ENCODE data around the gene STAP2.

The STAP2 gene

DNA sequence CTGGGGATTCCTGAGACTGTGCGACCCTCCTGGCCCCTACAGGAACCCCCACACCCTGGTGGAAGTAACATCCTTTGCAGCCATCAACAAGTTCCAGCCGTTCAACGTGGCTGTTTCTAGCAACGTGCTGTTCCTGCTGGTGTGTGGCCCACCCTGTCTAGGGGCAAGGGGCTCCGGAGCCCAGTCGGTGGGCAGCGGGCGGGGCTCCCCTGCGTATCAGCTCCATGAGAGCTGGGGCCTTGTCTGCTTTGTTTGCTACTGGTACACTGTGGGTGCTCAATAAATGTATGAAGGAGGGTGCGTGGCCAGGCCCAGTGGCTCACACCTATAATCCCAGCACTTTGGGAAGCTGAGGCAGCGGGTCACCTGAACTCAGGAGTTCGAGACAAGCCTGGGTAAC, 15.7 kb upstream of the STAP2 start:
- H2BK5ac ChIP-seq (ENCODE audit: low read depth, low read length, poor library complexity, severe bottlenecking), result no peak overlapping the region
- H3K27me3 ChIP-seq (ENCODE audit: control insufficient read depth in 1 of 2, insufficient read depth in 1 of 2, low read length in 2 of 2), result no peaks in the 10 kb centered on the region
- H3K4ac ChIP-seq (ENCODE audit: low read depth in 1 of 2, low read length in 2 of 2), result no peak overlapping the region
- no peak overlapping the region for H2AK5ac ChIP-seq (ENCODE audit: low read length, severe bottlenecking)
- H3K4me3 ChIP-seq (ENCODE audit: insufficient read depth in 1 of 2, low read depth in 1 of 2, low read length in 2 of 2), result no peak overlapping the region
- H3K36me3 ChIP-seq (ENCODE audit: control insufficient read depth in 1 of 2, insufficient read depth in 2 of 2, low read depth in 1 of 2, low read length in 2 of 2), result peaks cover 23 to 59% of the 10 kb centered on the region in 2 experiments
- H4K8ac ChIP-seq (ENCODE audit: low read length), result no peak overlapping the region
- H3K4me1 ChIP-seq (ENCODE audit: control insufficient read depth, insufficient read depth, low read depth, low read length), result peaks cover 5% of the 10 kb centered on the region
- no peak overlapping the region for H3K27ac ChIP-seq (ENCODE audit: low read length, poor library complexity, severe bottlenecking)
- H2AFZ ChIP-seq (ENCODE audit: low read depth, low read length), result no peak overlapping the region
- DNase-seq, result no peak
- no peak overlapping the region for H3K14ac ChIP-seq (ENCODE audit: low read length in 2 of 2)
- H3K23ac ChIP-seq (ENCODE audit: low read length in 2 of 2), result no peak overlapping the region
- 93% methylated on average over 12 of the region's 12 CpGs for WGBS
- H2BK120ac ChIP-seq (ENCODE audit: low read depth, low read length), result no peak overlapping the region
- no peak overlapping the region for H2BK15ac ChIP-seq (ENCODE audit: low read depth, poor library complexity, severe bottlenecking)
- H3K9me3 ChIP-seq (ENCODE audit: control insufficient read depth, low read length), result no peaks in the 10 kb centered on the region
- H3K79me1 ChIP-seq (replicated peaks; ENCODE audit: low read length, poor library complexity, severe bottlenecking), result peaks cover 4% of the 10 kb centered on the region
- no peak overlapping the region for H3K4me2 ChIP-seq (ENCODE audit: low read length, poor library complexity, severe bottlenecking)
- H2BK12ac ChIP-seq (ENCODE audit: low read length in 2 of 2), result no peak overlapping the region
- no peak overlapping the region for H3K18ac ChIP-seq (ENCODE audit: low read depth in 1 of 2, low read length in 2 of 2)
- no peak overlapping the region for H4K91ac ChIP-seq (ENCODE audit: low read length)
- no peak overlapping the region for H3K9ac ChIP-seq (ENCODE audit: low read length)

DNA sequence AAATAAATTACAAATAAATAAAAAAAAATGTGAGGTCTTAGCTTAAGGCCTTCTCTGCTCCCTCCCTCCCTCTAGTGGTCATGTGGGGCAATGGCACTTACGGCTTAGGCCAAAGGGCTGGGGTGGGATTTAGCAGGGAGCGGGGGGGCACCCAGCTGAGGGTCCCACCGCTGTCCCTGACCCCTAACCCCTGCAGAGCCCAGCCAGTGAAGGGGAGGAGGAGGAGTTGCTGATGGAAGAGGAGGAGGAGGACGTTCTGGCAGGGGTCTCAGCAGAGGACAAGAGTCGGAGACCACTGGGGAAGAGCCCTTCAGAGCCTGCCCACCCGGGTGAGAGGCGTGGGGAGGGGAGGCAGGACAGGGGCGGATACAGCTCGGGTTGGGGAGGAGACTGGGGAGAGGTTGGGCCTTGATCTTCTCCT, 14.1 kb upstream of the STAP2 start:
- Histone ChIP-seq H3K18ac (ENCODE audit: low read depth in 1 of 2, low read length in 2 of 2) (no peak overlapping the region), H3K27ac (ENCODE audit: low read length, poor library complexity, severe bottlenecking) (no peak overlapping the region), H3K14ac (ENCODE audit: low read length in 2 of 2) (no peak overlapping the region), H3K27me3 (ENCODE audit: control insufficient read depth in 1 of 2, insufficient read depth in 1 of 2, low read length in 2 of 2) (no peaks in the 10 kb centered on the region), H2BK5ac (ENCODE audit: low read depth, low read length, poor library complexity, severe bottlenecking) (no peak overlapping the region), H3K36me3 (ENCODE audit: control insufficient read depth in 1 of 2, insufficient read depth in 2 of 2, low read depth in 1 of 2, low read length in 2 of 2) (peaks cover 9 to 45% of the 10 kb centered on the region in 2 experiments), H3K9me3 (ENCODE audit: control insufficient read depth, low read length) (no peaks in the 10 kb centered on the region), H3K4me1 (ENCODE audit: control insufficient read depth, insufficient read depth, low read depth, low read length) (no peaks in the 10 kb centered on the region), H2BK120ac (ENCODE audit: low read depth, low read length) (no peak overlapping the region), H2AFZ (ENCODE audit: low read depth, low read length) (no peak overlapping the region), H3K4ac (ENCODE audit: low read depth in 1 of 2, low read length in 2 of 2) (no peak overlapping the region), H4K91ac (ENCODE audit: low read length) (no peak overlapping the region), H3K4me3 (ENCODE audit: insufficient read depth in 1 of 2, low read depth in 1 of 2, low read length in 2 of 2) (no peak overlapping the region), H3K4me2 (ENCODE audit: low read length, poor library complexity, severe bottlenecking) (no peak overlapping the region), H4K8ac (ENCODE audit: low read length) (peak overlapping the region; percentile 5), H2BK15ac (ENCODE audit: low read depth, poor library complexity, severe bottlenecking) (no peak overlapping the region), H2BK12ac (ENCODE audit: low read length in 2 of 2) (no peak overlapping the region), H3K9ac (ENCODE audit: low read length) (no peak overlapping the region), H3K79me1 (replicated peaks; ENCODE audit: low read length, poor library complexity, severe bottlenecking) (peaks cover 4% of the 10 kb centered on the region), H3K23ac (ENCODE audit: low read length in 2 of 2) (no peak overlapping the region), H2AK5ac (ENCODE audit: low read length, severe bottlenecking) (peak overlapping the region; percentile 9)
- 35% methylated on average over 9 of the region's 9 CpGs for WGBS
- DNase-seq, result peak; percentile 73

DNA sequence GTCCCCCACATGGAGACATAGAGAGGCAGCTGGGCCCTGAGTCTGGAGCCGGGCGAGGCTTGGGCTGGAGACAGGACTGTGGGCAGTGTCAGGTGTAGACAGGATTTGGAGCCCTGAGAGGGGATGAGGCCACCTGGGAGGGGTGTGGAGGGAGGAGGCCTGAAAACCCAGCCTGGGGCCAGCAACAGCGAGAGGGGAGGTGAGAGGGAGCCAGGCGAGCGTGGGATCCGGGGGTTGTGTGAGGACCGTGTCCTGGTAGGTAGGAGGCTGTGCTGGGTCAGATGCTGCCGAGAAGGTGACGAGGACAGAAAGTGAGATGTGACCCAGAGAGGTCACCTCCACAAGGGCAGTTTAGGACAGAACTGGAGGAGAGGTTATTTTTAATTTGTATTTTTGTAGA, 12.1 kb upstream of the STAP2 start:
- H4K8ac ChIP-seq (ENCODE audit: low read length), result no peak overlapping the region
- no peak overlapping the region for H3K27ac ChIP-seq (ENCODE audit: low read length, poor library complexity, severe bottlenecking)
- WGBS, result 95% methylated on average over 9 of the region's 9 CpGs
- H3K4me2 ChIP-seq (ENCODE audit: low read length, poor library complexity, severe bottlenecking), result no peak overlapping the region
- H2BK15ac ChIP-seq (ENCODE audit: low read depth, poor library complexity, severe bottlenecking), result no peak overlapping the region
- no peak overlapping the region for H3K23ac ChIP-seq (ENCODE audit: low read length in 2 of 2)
- peaks cover 4% of the 10 kb centered on the region for H3K79me1 ChIP-seq (replicated peaks; ENCODE audit: low read length, poor library complexity, severe bottlenecking)
- H2BK12ac ChIP-seq (ENCODE audit: low read length in 2 of 2), result no peak overlapping the region
- H4K91ac ChIP-seq (ENCODE audit: low read length), result no peak overlapping the region
- DNase-seq, result no peak
- no peak overlapping the region for H3K4me3 ChIP-seq (ENCODE audit: insufficient read depth in 1 of 2, low read depth in 1 of 2, low read length in 2 of 2)
- no peaks in the 10 kb centered on the region for H3K9me3 ChIP-seq (ENCODE audit: control insufficient read depth, low read length)
- peaks cover 7 to 32% of the 10 kb centered on the region in 2 experiments for H3K36me3 ChIP-seq (ENCODE audit: control insufficient read depth in 1 of 2, insufficient read depth in 2 of 2, low read depth in 1 of 2, low read length in 2 of 2)
- no peaks in the 10 kb centered on the region for H3K27me3 ChIP-seq (ENCODE audit: control insufficient read depth in 1 of 2, insufficient read depth in 1 of 2, low read length in 2 of 2)
- H3K9ac ChIP-seq (ENCODE audit: low read length), result no peak overlapping the region
- H2AK5ac ChIP-seq (ENCODE audit: low read length, severe bottlenecking), result no peak overlapping the region
- no peak overlapping the region for H3K4ac ChIP-seq (ENCODE audit: low read depth in 1 of 2, low read length in 2 of 2)
- H3K18ac ChIP-seq (ENCODE audit: low read depth in 1 of 2, low read length in 2 of 2), result no peak overlapping the region
- H3K4me1 ChIP-seq (ENCODE audit: control insufficient read depth, insufficient read depth, low read depth, low read length), result no peaks in the 10 kb centered on the region
- H3K14ac ChIP-seq (ENCODE audit: low read length in 2 of 2), result no peak overlapping the region
- H2BK120ac ChIP-seq (ENCODE audit: low read depth, low read length), result no peak overlapping the region
- H2AFZ ChIP-seq (ENCODE audit: low read depth, low read length), result no peak overlapping the region
- no peak overlapping the region for H2BK5ac ChIP-seq (ENCODE audit: low read depth, low read length, poor library complexity, severe bottlenecking)

DNA sequence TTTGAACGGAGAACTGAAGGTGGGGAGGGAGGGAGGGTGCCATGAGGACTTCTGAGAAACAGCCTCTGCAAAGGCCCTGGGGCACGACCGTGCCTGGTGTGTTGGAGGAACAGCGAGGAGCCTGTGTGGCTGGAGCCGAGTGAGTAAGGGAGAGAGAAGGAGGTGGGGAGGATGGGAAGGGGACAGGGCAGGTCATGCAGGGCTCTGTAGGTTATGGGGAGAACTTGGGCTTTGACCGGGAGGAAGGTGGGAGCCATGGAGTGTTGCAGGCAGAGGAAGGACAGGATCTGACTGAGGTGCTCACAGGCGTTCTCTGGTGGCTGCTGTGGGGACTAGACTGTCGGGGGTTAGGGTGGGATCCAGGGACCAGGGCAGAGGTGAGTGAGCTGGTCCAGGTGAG, 11.5 kb upstream of the STAP2 start:
- WGBS, result 94% methylated on average over 8 of the region's 8 CpGs
- Histone ChIP-seq H3K27ac (ENCODE audit: low read length, poor library complexity, severe bottlenecking) (no peak overlapping the region), H3K36me3 (ENCODE audit: control insufficient read depth in 1 of 2, insufficient read depth in 2 of 2, low read depth in 1 of 2, low read length in 2 of 2) (peaks cover 7 to 35% of the 10 kb centered on the region in 2 experiments), H3K4me3 (ENCODE audit: insufficient read depth in 1 of 2, low read depth in 1 of 2, low read length in 2 of 2) (no peak overlapping the region), H3K79me1 (replicated peaks; ENCODE audit: low read length, poor library complexity, severe bottlenecking) (peaks cover 6% of the 10 kb centered on the region), H3K9ac (ENCODE audit: low read length) (no peak overlapping the region), H3K23ac (ENCODE audit: low read length in 2 of 2) (no peak overlapping the region), H2AK5ac (ENCODE audit: low read length, severe bottlenecking) (no peak overlapping the region), H3K4me1 (ENCODE audit: control insufficient read depth, insufficient read depth, low read depth, low read length) (no peaks in the 10 kb centered on the region), H2BK15ac (ENCODE audit: low read depth, poor library complexity, severe bottlenecking) (no peak overlapping the region), H3K4ac (ENCODE audit: low read depth in 1 of 2, low read length in 2 of 2) (no peak overlapping the region), H2BK120ac (ENCODE audit: low read depth, low read length) (no peak overlapping the region), H2BK5ac (ENCODE audit: low read depth, low read length, poor library complexity, severe bottlenecking) (no peak overlapping the region), H4K8ac (ENCODE audit: low read length) (no peak overlapping the region), H3K18ac (ENCODE audit: low read depth in 1 of 2, low read length in 2 of 2) (no peak overlapping the region), H3K14ac (ENCODE audit: low read length in 2 of 2) (no peak overlapping the region), H3K27me3 (ENCODE audit: control insufficient read depth in 1 of 2, insufficient read depth in 1 of 2, low read length in 2 of 2) (no peaks in the 10 kb centered on the region), H2BK12ac (ENCODE audit: low read length in 2 of 2) (no peak overlapping the region), H4K91ac (ENCODE audit: low read length) (no peak overlapping the region), H3K9me3 (ENCODE audit: control insufficient read depth, low read length) (no peaks in the 10 kb centered on the region), H3K4me2 (ENCODE audit: low read length, poor library complexity, severe bottlenecking) (no peak overlapping the region), H2AFZ (ENCODE audit: low read depth, low read length) (no peak overlapping the region)
- no peak for DNase-seq

Measured in mesenchymal stem cell (in vitro differentiated cells and primary cell).